Measurements from ENCODE around the gene UCN3.

GRCh38 chr10:5404208-5405041 lies 39.7 kb downstream of the UCN3 start, which contains the start of gene TUBAL3:
- TF ChIP-seq, protein P1, sequence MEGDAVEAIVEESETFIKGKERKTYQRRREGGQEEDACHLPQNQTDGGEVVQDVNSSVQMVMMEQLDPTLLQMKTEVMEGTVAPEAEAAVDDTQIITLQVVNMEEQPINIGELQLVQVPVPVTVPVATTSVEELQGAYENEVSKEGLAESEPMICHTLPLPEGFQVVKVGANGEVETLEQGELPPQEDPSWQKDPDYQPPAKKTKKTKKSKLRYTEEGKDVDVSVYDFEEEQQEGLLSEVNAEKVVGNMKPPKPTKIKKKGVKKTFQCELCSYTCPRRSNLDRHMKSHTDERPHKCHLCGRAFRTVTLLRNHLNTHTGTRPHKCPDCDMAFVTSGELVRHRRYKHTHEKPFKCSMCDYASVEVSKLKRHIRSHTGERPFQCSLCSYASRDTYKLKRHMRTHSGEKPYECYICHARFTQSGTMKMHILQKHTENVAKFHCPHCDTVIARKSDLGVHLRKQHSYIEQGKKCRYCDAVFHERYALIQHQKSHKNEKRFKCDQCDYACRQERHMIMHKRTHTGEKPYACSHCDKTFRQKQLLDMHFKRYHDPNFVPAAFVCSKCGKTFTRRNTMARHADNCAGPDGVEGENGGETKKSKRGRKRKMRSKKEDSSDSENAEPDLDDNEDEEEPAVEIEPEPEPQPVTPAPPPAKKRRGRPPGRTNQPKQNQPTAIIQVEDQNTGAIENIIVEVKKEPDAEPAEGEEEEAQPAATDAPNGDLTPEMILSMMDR (IDR thresholded peaks at IDR 0.05): no peak
- TF ChIP-seq POLR2A (IDR thresholded peaks at IDR 0.05) (no peak), POLR2AphosphoS5 (IDR thresholded peaks at IDR 0.05; ENCODE audit: insufficient read depth in 1 of 2, low read depth in 1 of 2) (no peak)

Measured in vagina (tissue), 2 donors.